A673 (cell line): ENCODE results near the gene TFCP2L1.
"Not testable (repeated sequence)": the region's sequence is repeated elsewhere in the genome, so short reads cannot be mapped to it uniquely, and the experiment has no call there.

Experiments used
- CTCF ChIP-seq: fragments of 300-800, 200-600 bp; sonication (generic); conservative IDR thresholded peaks from 2 replicates; pipeline ENCODE4 v1.5.1; 2017; ENCODE audit warnings: low read depth, mild to moderate bottlenecking, antibody characterized with exemption, low read length, moderate library complexity, mixed read lengths
- EZH2 ChIP-seq: fragments of 200-600 bp; sonication (generic); IDR thresholded peaks from 2 replicates; pipeline ENCODE4 v1.6.1; 2017; ENCODE audit warnings: borderline replicate concordance, low read depth, mild to moderate bottlenecking, mixed read lengths, antibody characterized with exemption, low read length; ENCODE audit not compliant: poor library complexity, severe bottlenecking

DNA sequence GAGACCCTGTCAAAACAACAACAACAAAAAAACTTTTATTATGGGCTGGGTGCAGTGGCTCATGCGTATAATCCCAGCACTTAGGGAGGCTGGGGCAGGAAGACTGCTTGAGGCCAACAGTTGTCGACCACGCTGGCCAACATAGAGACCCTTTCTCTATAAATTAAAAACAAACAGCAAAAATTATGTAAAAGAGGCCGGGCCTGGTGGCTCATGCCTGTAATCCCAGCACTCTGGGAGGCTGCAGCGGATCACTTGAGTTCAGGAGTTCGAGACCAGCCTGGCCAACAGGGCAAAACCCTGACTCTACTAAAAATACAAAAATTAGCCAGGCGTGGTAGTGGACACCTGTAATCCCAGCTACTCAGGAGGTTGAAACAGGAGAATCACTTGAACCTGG lies 15.6 kb downstream of the TFCP2L1 start:
- TF ChIP-seq CTCF, EZH2: not testable (repeated sequence)
